ENCODE data around the gene FCHO2.
"Not testable (repeated sequence)": the region's sequence is repeated elsewhere in the genome, so short reads cannot be mapped to it uniquely, and the experiment has no call there.

FCHO2 gene

GRCh38 chr5:72955768-72956323, at the start of gene FCHO2:
Gene FCHO2 (plus strand): TSS chr5:72956041. CDS start chr5:72956097, 56 bp downstream.
- peak; percentile 86 to 95 for DNase-seq (ENCODE audit: low read depth in 2 of 2)

- no peak for DNase-seq (ENCODE audit: low read depth in 2 of 2)
Measured at GRCh38 chr5:72906806-72907205, 49.0 kb upstream of the FCHO2 start.

- DNase-seq (ENCODE audit: low read depth in 2 of 2): no peak
Measured at GRCh38 chr5:72908664-72909063, 47.2 kb upstream of the FCHO2 start.

GRCh38 chr5:72917371-72917776, 38.5 kb upstream of the FCHO2 start:
- no peak for DNase-seq (ENCODE audit: low read depth in 2 of 2)

- DNase-seq (ENCODE audit: low read depth in 2 of 2): no peak
Measured at GRCh38 chr5:72920690-72921502, 34.9 kb upstream of the FCHO2 start.

- DNase-seq (ENCODE audit: low read depth in 2 of 2): no peak
Measured at GRCh38 chr5:72921886-72922285, 34.0 kb upstream of the FCHO2 start.

GRCh38 chr5:72922422-72922821, 33.4 kb upstream of the FCHO2 start:
- DNase-seq (ENCODE audit: low read depth in 2 of 2): no peak

- DNase-seq (ENCODE audit: low read depth in 2 of 2): no peak
Measured at GRCh38 chr5:72925336-72926010, 30.4 kb upstream of the FCHO2 start.

- DNase-seq (ENCODE audit: low read depth in 2 of 2): not testable (repeated sequence)
Measured at GRCh38 chr5:72932686-72933085, 23.2 kb upstream of the FCHO2 start.

- DNase-seq (ENCODE audit: low read depth in 2 of 2): not testable (repeated sequence)
Measured at GRCh38 chr5:72934953-72935725, 20.7 kb upstream of the FCHO2 start.

- no peak for DNase-seq (ENCODE audit: low read depth in 2 of 2)
Measured at GRCh38 chr5:72936893-72937292, 18.9 kb upstream of the FCHO2 start.

GRCh38 chr5:72937517-72938061, 18.3 kb upstream of the FCHO2 start:
- DNase-seq (ENCODE audit: low read depth in 2 of 2): no peak

GRCh38 chr5:72938206-72938605, 17.6 kb upstream of the FCHO2 start:
- no peak for DNase-seq (ENCODE audit: low read depth in 2 of 2)

GRCh38 chr5:72940082-72940481, 15.8 kb upstream of the FCHO2 start:
- no peak for DNase-seq (ENCODE audit: low read depth in 2 of 2)

GRCh38 chr5:72943307-72943706, 12.5 kb upstream of the FCHO2 start:
- DNase-seq (ENCODE audit: low read depth in 2 of 2): no peak

- DNase-seq (ENCODE audit: low read depth in 2 of 2): no peak
Measured at GRCh38 chr5:72947498-72947897, 8.3 kb upstream of the FCHO2 start.

- DNase-seq (ENCODE audit: low read depth in 2 of 2): no peak
Measured at GRCh38 chr5:72949481-72949880, 6.4 kb upstream of the FCHO2 start.

- no peak for DNase-seq (ENCODE audit: low read depth in 2 of 2)
Measured at GRCh38 chr5:72951671-72952468, 4.0 kb upstream of the FCHO2 start.

- DNase-seq (ENCODE audit: low read depth in 2 of 2): no peak
Measured at GRCh38 chr5:72954389-72954788, 1.5 kb upstream of the FCHO2 start.

GRCh38 chr5:72955143-72955767, 586 bp upstream of the FCHO2 start:
- no peak for DNase-seq (ENCODE audit: low read depth in 2 of 2)
